ENCODE measurements around the gene XYLT2. TPM values are rescaled to one million over a fixed set of nuclear protein-coding genes. Genes with fewer than 3 reads are reported as not detected.

The XYLT2 gene
- polyA plus RNA-seq, 3 donors = 4.4 to 10.2 (median 4.4) TPM

- WGBS (ENCODE audit: insufficient coverage) = 96% methylated on average over 3 of the region's 5 CpGs
- no peak for DNase-seq
- Mint-ChIP-seq H3K4me1 (peaks cover 10% of the 10 kb centered on the region), H3K27ac (no peak overlapping the region), H3K36me3 (peaks cover 55 to 64% of the 10 kb centered on the region in 2 donors), H3K27me3 (ENCODE audit: low read depth in 3 of 3) (no peaks in the 10 kb centered on the region), H3K9me3 (no peaks in the 10 kb centered on the region), H3K4me3 (no peak overlapping the region)
- peaks cover 4% of the 10 kb centered on the region in 2 donors for H3K4me1 ChIP-seq (ENCODE audit: control insufficient read depth in 1 of 2, insufficient read depth in 2 of 2, low read length in 2 of 2)
- TF ChIP-seq, protein P1, sequence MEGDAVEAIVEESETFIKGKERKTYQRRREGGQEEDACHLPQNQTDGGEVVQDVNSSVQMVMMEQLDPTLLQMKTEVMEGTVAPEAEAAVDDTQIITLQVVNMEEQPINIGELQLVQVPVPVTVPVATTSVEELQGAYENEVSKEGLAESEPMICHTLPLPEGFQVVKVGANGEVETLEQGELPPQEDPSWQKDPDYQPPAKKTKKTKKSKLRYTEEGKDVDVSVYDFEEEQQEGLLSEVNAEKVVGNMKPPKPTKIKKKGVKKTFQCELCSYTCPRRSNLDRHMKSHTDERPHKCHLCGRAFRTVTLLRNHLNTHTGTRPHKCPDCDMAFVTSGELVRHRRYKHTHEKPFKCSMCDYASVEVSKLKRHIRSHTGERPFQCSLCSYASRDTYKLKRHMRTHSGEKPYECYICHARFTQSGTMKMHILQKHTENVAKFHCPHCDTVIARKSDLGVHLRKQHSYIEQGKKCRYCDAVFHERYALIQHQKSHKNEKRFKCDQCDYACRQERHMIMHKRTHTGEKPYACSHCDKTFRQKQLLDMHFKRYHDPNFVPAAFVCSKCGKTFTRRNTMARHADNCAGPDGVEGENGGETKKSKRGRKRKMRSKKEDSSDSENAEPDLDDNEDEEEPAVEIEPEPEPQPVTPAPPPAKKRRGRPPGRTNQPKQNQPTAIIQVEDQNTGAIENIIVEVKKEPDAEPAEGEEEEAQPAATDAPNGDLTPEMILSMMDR (IDR thresholded peaks at IDR 0.05) = no peak
- no peaks in the 10 kb centered on the region for H4K20me1 ChIP-seq (ENCODE audit: insufficient read depth, low read length)
- no peak overlapping the region for H3K9ac ChIP-seq (ENCODE audit: insufficient read depth, low read length, poor library complexity, severe bottlenecking)
- H3K4me3 ChIP-seq (replicated peaks in 1 of 3; ENCODE audit: low read depth in 2 of 3, low read length in 3 of 3) = no peak overlapping the region
- H2AFZ ChIP-seq (ENCODE audit: insufficient read depth, low read depth, low read length, poor library complexity, severe bottlenecking) = no peak overlapping the region
- intact Hi-C loops (cut with micrococcal nuclease) = no loop called here
- no peak overlapping the region for H3K4me2 ChIP-seq (replicated peaks; ENCODE audit: extremely low read depth, low read length, poor library complexity, severe bottlenecking)
- H3K27me3 ChIP-seq (ENCODE audit: control insufficient read depth in 2 of 2, insufficient read depth in 2 of 2, low read length in 2 of 2) = no peaks in the 10 kb centered on the region
- H3K27ac ChIP-seq (ENCODE audit: low read depth in 1 of 2, low read length in 2 of 2) = no peak overlapping the region
- H3K36me3 ChIP-seq (replicated peaks in 1 of 2; ENCODE audit: control insufficient read depth in 1 of 2, insufficient read depth in 2 of 2, low read length in 2 of 2) = peaks cover 57 to 70% of the 10 kb centered on the region in 2 donors
- H3K79me2 ChIP-seq (ENCODE audit: insufficient read depth, low read length) = no peaks in the 10 kb centered on the region
- H3K9me3 ChIP-seq (replicated peaks in 1 of 2; ENCODE audit: control insufficient read depth in 1 of 2, insufficient read depth in 1 of 2, low read length in 2 of 2) = no peaks in the 10 kb centered on the region
Measured at GRCh38 chr17:50359005-50359699, 13.2 kb downstream of the XYLT2 start.

DNA sequence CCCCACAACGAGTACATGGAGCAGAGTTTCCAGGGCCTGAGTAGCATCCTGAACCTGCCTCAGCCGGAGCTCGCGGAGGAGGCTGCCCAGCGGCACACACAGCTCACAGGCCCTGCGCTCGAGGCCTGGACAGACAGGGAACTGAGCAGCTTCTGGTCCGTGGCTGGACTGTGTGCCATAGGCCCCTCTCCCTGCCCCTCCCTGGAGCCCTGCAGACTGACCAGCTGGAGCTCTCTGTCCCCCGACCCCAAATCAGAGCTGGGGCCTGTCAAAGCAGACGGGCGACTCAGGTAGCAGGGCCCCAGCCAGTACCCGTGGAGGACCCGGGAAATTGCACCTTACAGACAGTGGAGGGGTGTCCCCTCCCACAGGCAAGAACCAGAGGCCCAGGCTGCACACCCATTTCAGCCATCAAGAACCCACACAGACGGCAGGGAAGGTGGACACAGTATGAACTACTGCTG lies 14.1 kb downstream of the XYLT2 start:
- 93% methylated on average over 13 of the region's 14 CpGs for WGBS (ENCODE audit: insufficient coverage)
- TF ChIP-seq, protein P1 (IDR thresholded peaks at IDR 0.05) = no peak
- intact Hi-C loops (cut with micrococcal nuclease) = no loop called here

More for the DNA sequence above, 14.1 kb downstream of the XYLT2 start:
- peaks cover 51 to 64% of the 10 kb centered on the region in 2 donors for H3K36me3 ChIP-seq (replicated peaks in 1 of 2; ENCODE audit: control insufficient read depth in 1 of 2, insufficient read depth in 2 of 2, low read length in 2 of 2)
- no peak overlapping the region for H3K4me2 ChIP-seq (replicated peaks; ENCODE audit: extremely low read depth, low read length, poor library complexity, severe bottlenecking)
- no peak overlapping the region for H3K4me3 ChIP-seq (replicated peaks in 1 of 3; ENCODE audit: low read depth in 2 of 3, low read length in 3 of 3)
- no peaks in the 10 kb centered on the region for H3K79me2 ChIP-seq (ENCODE audit: insufficient read depth, low read length)
- Mint-ChIP-seq H3K36me3 (peaks cover 54 to 62% of the 10 kb centered on the region in 2 donors), H3K9me3 (no peaks in the 10 kb centered on the region), H3K4me3 (no peak overlapping the region), H3K27me3 (ENCODE audit: low read depth in 3 of 3) (no peaks in the 10 kb centered on the region), H3K4me1 (peaks cover 10% of the 10 kb centered on the region), H3K27ac (no peak overlapping the region)
- no peak overlapping the region for H2AFZ ChIP-seq (ENCODE audit: insufficient read depth, low read depth, low read length, poor library complexity, severe bottlenecking)
- H4K20me1 ChIP-seq (ENCODE audit: insufficient read depth, low read length) = no peaks in the 10 kb centered on the region
- no peak overlapping the region for H3K27ac ChIP-seq (ENCODE audit: low read depth in 1 of 2, low read length in 2 of 2)
- H3K9me3 ChIP-seq (replicated peaks in 1 of 2; ENCODE audit: control insufficient read depth in 1 of 2, insufficient read depth in 1 of 2, low read length in 2 of 2) = no peaks in the 10 kb centered on the region
- no peak overlapping the region for H3K9ac ChIP-seq (ENCODE audit: insufficient read depth, low read length, poor library complexity, severe bottlenecking)
- H3K27me3 ChIP-seq (ENCODE audit: control insufficient read depth in 2 of 2, insufficient read depth in 2 of 2, low read length in 2 of 2) = no peaks in the 10 kb centered on the region
- peaks cover 4% of the 10 kb centered on the region in 2 donors for H3K4me1 ChIP-seq (ENCODE audit: control insufficient read depth in 1 of 2, insufficient read depth in 2 of 2, low read length in 2 of 2)
- DNase-seq = no peak
